Measurements from ENCODE around the gene LYG2. TPM values are rescaled to one million over a fixed set of nuclear protein-coding genes. Genes with fewer than 3 reads are reported as not detected.
A peak's percentile ranks its signal among the peaks of the same experiment; 100 is the strongest.
"Not testable (repeated sequence)": the region's sequence is repeated elsewhere in the genome, so short reads cannot be mapped to it uniquely, and the experiment has no call there.

LYG2 gene
- total RNA-seq, 6 experiments from 2014 or later, result not detected

DNA sequence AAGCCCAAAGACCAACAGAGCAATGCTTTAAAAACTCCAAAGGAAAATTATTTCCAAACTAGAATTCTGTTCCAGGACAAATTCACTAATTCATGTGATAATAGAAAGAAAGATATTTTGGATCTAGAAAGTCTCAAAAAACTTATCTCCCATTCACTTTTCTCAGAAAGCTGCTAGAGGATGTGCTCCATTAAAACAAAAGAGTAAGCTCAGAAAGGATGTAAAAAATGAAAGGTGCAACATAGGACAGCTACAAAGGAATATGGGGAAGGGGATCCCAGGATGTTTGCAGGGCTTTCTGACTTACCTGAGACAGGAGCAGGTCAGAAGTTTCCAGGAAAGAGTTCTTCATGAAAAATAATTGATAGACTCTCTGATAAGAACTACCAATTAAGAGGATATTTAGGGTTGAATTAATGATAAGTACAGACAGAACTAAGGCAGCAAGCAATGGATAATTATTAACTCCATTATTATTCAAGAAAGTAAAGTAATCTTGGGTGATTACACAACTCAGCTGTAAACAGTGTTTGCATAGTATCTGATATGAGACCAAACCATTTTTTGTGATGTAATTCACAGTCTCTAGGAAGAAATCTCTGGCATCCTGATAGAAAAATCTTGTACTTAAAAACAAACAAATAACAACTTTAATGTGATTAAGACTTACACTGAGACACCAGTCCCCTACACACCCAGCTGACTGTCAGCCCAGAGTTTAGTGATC, 24.7 kb upstream of the LYG2 start:
- Mint-ChIP-seq H3K9me3 (peaks cover 11% of the 10 kb centered on the region), H3K27ac (no peak overlapping the region), H3K36me3 (ENCODE audit: low read depth) (peaks cover 14% of the 10 kb centered on the region), H3K27me3 (ENCODE audit: insufficient read depth) (peaks cover 2% of the 10 kb centered on the region; the same call in 1 of the 2 replicates), H3K4me1 (ENCODE audit: low read depth) (peaks cover 21% of the 10 kb centered on the region), H3K4me3 (no peak overlapping the region)
- no peak for TF ChIP-seq CTCF (IDR thresholded peaks at IDR 0.05)
- no peak for DNase-seq

GRCh38 chr2:99278793-99279291, 23.4 kb upstream of the LYG2 start:
- Mint-ChIP-seq H3K4me3 (peak overlapping the region; percentile 85), H3K27ac (peak overlapping the region; percentile 73), H3K27me3 (ENCODE audit: insufficient read depth) (no peaks in the 10 kb centered on the region), H3K36me3 (ENCODE audit: low read depth) (peaks cover 14% of the 10 kb centered on the region), H3K4me1 (ENCODE audit: low read depth) (peaks cover 21% of the 10 kb centered on the region), H3K9me3 (peaks cover 11% of the 10 kb centered on the region)
- no peak for TF ChIP-seq CTCF (IDR thresholded peaks at IDR 0.05)
- DNase-seq, result peak; percentile 75

- H3K27ac Mint-ChIP-seq, result peak overlapping the region; percentile 73
- H3K36me3 Mint-ChIP-seq (ENCODE audit: low read depth), result peaks cover 14% of the 10 kb centered on the region
- H3K27me3 Mint-ChIP-seq (ENCODE audit: insufficient read depth); DNase-seq: not testable (repeated sequence)
- H3K4me3 Mint-ChIP-seq, result peak overlapping the region; percentile 85
- peaks cover 11% of the 10 kb centered on the region for H3K9me3 Mint-ChIP-seq
- peaks cover 21% of the 10 kb centered on the region for H3K4me1 Mint-ChIP-seq (ENCODE audit: low read depth)
Observed at GRCh38 chr2:99278195-99278765, 22.8 kb upstream of the LYG2 start.

GRCh38 chr2:99275882-99276281, 20.4 kb upstream of the LYG2 start:
- no peaks in the 10 kb centered on the region; the same call in 1 of the 2 replicates for H3K27me3 Mint-ChIP-seq (ENCODE audit: insufficient read depth)
- H3K4me3 Mint-ChIP-seq, result no peak overlapping the region
- H3K36me3 Mint-ChIP-seq (ENCODE audit: low read depth), result peaks cover 22% of the 10 kb centered on the region
- peaks cover 24% of the 10 kb centered on the region for H3K9me3 Mint-ChIP-seq
- H3K4me1 Mint-ChIP-seq (ENCODE audit: low read depth), result peaks cover 20% of the 10 kb centered on the region
- no peak for TF ChIP-seq CTCF (IDR thresholded peaks at IDR 0.05)
- no peak for DNase-seq
- H3K27ac Mint-ChIP-seq, result no peak overlapping the region

DNA sequence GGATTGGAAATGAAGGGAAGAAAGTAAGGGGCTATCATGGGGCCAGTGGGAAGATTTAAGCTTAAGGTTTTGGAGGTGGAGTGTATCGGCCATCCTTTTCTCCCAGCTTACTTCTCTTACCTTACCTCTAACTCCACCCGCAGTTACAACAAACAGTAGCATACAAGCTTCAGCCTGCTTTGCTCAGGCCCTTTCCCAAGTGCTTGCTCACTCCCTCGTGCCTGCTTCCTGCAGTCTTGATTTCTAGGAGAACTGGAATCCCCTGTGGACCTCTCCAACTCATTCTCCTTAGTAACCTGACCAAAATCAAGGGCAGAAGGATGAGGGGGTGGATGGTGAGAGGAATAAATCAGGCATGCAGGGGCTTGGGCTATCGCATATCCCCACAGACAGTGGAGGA, 5.8 kb upstream of the LYG2 start:
- Mint-ChIP-seq H3K27ac (no peak overlapping the region), H3K9me3 (no peaks in the 10 kb centered on the region), H3K4me1 (ENCODE audit: low read depth) (no peaks in the 10 kb centered on the region), H3K36me3 (ENCODE audit: low read depth) (no peaks in the 10 kb centered on the region), H3K4me3 (no peak overlapping the region), H3K27me3 (ENCODE audit: insufficient read depth) (peaks cover 2% of the 10 kb centered on the region)
- DNase-seq, result no peak
- no peak for TF ChIP-seq CTCF (IDR thresholded peaks at IDR 0.05)

- no peaks in the 10 kb centered on the region for H3K4me1 Mint-ChIP-seq (ENCODE audit: low read depth)
Observed at GRCh38 chr2:99260184-99260583, 4.7 kb upstream of the LYG2 start.

More at GRCh38 chr2:99260184-99260583, 4.7 kb upstream of the LYG2 start:
- no peak overlapping the region for H3K4me3 Mint-ChIP-seq
- no peaks in the 10 kb centered on the region for H3K36me3 Mint-ChIP-seq (ENCODE audit: low read depth)
- no peaks in the 10 kb centered on the region for H3K9me3 Mint-ChIP-seq
- TF ChIP-seq CTCF (IDR thresholded peaks at IDR 0.05), result no peak
- no peak overlapping the region for H3K27ac Mint-ChIP-seq
- DNase-seq, result no peak
- H3K27me3 Mint-ChIP-seq (ENCODE audit: insufficient read depth), result peaks cover 2% of the 10 kb centered on the region

All from HFFc6 (cell line).